Measurements from ENCODE around the gene AKAIN1. TPM values are rescaled to one million over a fixed set of nuclear protein-coding genes. Genes with fewer than 3 reads are reported as not detected.

AKAIN1 gene
- total RNA-seq (2014; rRNA removed; shearing (Covaris generic)): not detected in 2 replicates

DNA sequence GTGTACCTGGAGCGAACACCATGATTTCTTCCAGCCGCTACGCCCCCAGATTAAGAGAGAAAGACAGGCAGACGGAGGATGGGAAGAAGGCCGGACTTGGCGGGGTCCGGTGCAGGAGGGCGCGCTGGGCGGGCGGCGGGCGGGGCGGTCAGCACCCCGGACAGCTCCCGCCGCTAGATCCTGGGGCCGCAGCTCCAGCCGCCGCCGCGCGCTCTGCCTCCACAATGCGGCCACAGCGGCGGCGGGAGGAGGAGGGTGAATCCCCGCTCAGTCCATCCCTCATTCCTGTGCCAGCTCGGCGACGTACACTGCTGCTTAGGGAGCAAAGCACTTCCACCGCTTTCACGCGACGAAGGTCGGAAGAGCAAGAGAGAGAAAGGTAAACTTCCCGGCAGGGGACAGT, at the start of gene AKAIN1:
Gene AKAIN1 (minus strand): TSS at position 226 of the 403 bp plus-strand sequence. CDS start 204 bp downstream, at position 22.
- no peak for DNase-seq (ENCODE audit: low read depth)

DNA sequence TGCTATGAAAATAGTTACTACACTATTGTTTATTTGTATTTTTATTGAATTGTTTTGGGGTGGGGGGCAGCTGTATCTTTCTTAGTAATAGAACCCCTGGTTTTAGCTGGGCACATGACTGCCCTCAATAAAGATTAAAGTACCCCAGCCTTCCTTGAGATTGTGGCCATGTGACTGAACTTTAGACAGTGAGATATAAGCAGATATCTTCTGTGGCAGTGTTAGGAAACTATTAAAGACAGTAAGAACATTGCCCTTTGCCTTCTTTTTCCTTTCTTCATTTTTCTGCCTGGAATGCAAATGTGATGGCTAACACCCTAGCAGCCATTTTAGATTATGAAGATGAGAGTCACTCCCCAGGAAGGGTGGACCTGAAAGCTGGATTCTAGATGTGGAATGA, 47.9 kb upstream of the AKAIN1 start:
- DNase-seq (ENCODE audit: low read depth): no peak

DNA sequence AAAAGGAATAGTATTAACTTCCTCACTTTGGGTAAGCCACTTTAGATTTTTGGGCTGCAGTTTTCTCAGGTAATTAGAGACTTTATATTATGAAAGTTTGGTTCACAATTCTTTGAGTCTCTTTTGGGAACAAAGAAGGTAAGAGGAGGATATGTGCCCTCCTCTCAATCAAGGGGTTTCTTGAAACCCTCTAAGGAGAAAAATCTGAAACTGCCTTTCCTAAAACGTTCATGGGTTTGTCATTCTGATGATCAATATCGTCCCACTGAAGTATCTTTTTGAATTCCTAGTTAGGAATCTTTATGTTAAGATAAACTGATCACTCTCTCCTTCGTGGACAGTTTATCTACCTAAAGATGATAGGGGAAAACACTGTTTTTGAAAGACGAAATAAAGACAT, 42.4 kb upstream of the AKAIN1 start:
- no peak for DNase-seq (ENCODE audit: low read depth)

- DNase-seq (ENCODE audit: low read depth): peak; percentile 40
These were observed 41.4 kb upstream of the AKAIN1 start for GRCh38 chr18:5238371-5238976.

DNA sequence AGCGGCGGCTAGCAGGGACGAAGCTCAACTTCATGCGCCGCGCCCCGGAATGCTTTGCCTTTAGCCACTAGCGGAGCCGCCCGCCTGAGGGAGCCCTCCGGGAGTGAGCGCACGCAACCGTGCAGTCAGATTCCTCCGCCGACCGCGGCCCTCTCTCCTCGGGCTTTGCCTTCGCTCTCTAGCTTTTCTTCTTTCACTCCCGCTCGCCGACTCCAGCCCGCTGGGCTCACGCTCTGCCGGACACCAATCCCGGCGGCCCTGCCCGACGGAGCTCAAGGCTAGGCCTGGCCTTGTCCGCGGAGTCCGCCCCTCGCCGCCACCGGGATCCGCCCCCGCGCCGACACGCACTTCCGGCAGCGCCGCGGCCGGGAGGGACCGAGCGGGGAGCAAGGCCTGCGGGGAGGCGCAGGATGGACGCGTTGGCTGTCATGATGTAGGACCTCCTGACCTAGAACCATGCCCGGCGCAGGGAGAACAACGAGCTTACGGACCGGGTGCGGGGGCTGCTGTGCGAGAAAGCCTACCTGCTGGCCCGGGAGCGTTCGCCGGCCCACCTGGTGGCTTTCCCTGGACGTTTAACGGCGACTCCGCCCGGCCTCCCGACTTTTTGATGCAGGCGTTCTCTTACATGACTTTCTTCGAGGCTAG, 40.8 kb upstream of the AKAIN1 start:
- DNase-seq (ENCODE audit: low read depth): peak; percentile 84

DNA sequence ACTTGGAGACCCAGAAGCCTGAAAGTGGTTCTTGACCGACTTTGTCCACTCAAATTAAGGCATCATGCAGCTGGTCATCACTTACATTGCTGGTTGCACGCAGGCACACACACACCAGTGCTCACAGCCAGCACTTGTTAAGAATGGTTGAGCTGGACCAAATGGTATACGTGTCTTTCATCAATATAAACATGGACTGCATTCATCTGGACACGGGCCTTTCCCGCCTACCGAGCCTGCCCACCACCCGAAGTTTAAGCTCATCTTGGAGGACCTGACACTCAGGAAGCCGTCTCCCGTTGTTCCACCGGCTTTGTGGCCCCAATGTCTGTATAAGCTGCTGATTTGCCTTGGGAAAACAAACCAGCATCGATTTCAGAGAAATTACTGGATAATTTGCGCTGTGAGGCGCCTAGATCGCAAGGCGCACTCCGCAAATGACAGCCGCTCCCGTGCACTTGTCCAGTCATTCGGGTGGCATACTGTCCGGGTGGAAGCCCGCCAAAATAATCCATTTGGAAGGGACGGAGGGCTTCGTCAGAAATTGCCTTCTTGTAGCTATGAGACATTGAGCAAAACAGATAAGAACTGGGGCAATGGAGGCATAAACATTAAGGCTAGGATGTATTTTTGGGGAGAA, 40.1 kb upstream of the AKAIN1 start:
- peak; percentile 2 for DNase-seq (ENCODE audit: low read depth)

DNA sequence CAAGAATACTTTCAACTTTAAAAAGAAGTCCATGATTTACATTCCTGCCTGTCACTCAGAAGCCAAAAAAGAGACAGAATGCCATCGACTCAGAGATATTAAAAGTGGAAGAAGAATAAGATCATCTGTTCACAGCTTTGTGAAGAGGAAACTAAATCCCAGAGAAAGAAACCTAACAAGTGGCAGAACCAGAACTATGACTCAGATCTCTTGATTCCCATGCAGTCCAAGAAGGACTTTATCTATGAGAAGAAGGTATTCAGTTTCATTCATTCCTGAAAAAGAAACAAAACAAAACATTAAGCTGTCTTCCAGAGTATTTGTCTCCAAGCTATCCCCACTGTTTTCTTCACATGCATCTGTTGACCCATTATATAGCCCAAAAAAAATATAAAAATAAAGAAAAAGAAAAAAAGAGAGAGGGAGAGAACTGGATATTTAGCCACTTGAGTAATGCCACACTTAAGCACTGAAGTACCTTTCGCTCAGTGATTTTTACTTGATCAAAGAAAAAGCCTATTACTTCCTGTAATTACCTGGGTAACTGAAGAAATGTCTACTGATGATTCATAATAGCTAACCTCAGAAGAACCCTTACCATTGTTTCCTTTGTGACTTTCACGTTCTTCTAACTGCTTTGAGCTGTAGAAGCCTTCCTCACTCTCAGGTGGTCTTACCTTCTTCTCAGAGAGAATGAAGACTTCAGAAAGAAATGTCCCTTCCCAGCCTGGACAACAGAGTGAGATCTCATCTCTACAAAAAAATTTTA, 17.7 kb upstream of the AKAIN1 start:
- DNase-seq (ENCODE audit: low read depth): no peak

DNA sequence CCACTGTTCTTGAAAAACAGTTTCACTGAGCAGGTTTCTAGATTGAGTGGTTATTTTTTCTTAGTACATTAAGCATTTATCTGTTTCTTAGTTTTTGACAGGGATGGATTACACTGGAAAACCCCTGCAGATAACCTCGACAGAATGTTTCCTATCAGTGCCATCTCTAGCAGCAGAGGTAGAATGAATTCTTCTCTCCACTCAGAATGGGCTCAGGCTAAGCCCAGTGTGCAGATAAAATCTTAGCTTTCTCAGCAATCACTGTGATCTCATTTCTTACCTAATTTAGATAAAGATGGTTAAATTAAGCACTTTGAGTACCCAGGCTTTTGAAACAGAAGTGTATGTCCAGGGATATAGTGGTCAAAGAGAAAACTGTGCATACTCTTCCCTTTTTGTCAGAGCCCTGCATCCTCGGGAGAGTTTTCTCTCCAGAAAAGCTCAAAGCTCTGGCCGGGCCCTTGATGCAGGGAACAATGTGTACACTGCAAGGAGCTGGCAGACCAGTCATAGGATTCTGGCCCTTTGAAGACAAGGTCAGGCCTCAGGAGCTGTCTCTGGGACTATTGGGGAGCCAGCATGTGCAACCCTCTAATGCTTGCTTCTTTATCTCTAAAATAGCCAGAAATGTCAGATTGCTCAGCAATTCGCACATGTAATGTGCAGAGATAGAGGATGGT, 10.6 kb upstream of the AKAIN1 start:
- no peak for DNase-seq (ENCODE audit: low read depth)

DNA sequence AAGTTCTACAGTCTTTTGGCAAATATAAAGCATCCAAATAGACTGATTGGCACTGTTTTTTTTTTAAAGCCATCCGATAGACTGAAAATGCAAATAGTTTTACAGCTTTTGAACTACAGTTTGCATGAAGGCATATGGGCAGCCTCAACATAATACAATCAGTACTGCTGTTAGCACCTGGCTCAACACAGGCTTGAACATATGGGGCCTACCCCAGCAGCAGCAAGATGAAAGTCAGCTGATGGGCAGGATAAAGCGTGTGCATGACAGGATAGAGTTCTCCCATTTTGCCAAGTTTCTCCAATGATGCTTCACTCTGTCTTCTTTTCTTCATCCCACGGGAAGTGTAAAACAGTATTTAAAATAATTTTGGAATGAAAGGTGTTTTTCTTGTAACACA, 1.3 kb upstream of the AKAIN1 start:
- DNase-seq (ENCODE audit: low read depth): no peak

DNA sequence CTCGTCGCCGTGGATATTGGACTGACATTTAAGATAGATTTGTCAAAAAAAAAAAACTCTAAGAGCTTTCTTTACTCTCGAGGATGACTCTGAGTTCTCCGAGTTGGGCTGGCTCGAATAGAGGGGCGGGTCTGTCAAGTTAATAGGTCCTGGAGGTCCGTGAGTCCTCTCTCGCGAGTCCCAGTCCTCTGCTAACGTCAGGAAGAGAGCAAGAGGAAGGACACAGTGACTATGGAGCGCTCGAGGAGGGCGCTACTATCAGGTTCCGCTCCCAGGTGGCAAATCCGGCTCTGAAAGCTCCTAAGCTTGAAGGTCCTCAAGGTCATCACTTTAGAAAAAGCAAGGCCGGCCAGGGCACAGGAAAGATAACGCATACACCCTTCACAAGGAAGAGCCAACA, 404 bp upstream of the AKAIN1 start:
- no peak for DNase-seq (ENCODE audit: low read depth)

GRCh38 chr18:5196253-5197031, 615 bp downstream of the AKAIN1 start:
- DNase-seq (ENCODE audit: low read depth): no peak

GRCh38 chr18:5195656-5196055, 1.4 kb downstream of the AKAIN1 start:
- DNase-seq (ENCODE audit: low read depth): no peak

DNA sequence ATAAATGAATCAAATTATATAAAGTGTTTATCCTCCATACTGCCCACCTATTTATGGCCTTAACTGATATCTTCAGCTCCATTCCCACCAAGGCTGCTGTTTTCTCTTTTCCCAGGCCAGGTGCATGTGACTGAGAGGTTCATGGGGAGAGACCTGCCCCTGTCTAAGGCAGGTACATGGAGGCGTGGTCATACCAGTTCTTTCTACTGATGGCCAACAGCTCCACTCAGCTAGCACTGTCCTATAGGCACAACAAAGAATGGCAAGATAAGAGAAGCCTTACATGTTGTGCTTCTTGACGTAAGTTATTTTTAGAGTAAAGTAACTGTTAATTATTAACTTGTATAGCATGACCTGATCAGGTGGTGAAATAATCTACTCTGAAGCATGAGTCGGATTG, 16.8 kb downstream of the AKAIN1 start:
- no peak for DNase-seq (ENCODE audit: low read depth)

- DNase-seq (ENCODE audit: low read depth): no peak
These were observed 18.5 kb downstream of the AKAIN1 start for GRCh38 chr18:5178519-5178918.

- no peak for DNase-seq (ENCODE audit: low read depth)
These were observed 21.7 kb downstream of the AKAIN1 start for GRCh38 chr18:5175378-5175777.

- no peak for DNase-seq (ENCODE audit: low read depth)
These were observed 23.4 kb downstream of the AKAIN1 start for GRCh38 chr18:5173646-5174045.

- DNase-seq (ENCODE audit: low read depth): no peak
These were observed 23.8 kb downstream of the AKAIN1 start for GRCh38 chr18:5173236-5173635.

DNA sequence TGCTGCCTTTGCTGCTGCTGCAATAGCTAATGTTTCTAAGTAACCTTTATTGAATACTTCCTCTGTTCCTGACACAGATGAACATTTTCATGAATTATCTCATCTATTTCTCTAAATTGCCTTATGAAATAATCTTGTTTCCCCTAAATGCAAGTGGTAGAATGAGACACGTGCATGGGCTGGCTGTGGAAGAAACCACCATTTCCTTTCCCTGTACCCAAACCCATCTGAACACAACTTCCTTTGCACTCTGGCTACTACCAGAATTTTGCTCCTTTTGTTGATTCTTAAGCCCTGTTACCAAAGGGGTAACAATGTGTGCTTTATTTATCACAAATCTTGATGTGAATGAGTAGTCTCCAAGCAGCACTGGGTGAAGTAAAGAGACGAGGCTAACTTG, 29.2 kb downstream of the AKAIN1 start:
- DNase-seq (ENCODE audit: low read depth): no peak

- no peak for DNase-seq (ENCODE audit: low read depth)
These were observed 30.3 kb downstream of the AKAIN1 start for GRCh38 chr18:5166606-5167280.

DNA sequence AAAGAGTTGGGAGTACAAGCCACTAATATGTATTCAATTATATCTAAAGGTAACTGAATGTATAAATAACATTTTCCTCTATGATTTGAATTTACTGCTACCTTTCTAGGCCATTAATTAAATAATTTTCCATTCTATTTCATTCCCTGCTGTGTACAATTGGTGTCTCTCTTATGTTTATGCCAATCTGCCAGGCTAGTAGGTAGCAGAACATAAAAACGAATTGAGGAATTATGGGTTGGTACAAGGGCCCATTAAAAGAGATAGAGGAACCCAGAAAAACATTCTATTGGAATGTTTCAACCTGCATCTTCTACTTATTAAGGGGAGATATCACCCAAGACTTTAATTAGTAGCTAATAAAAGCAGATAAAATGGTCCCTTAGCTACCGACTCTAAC, 32.2 kb downstream of the AKAIN1 start:
- DNase-seq (ENCODE audit: low read depth): no peak

DNA sequence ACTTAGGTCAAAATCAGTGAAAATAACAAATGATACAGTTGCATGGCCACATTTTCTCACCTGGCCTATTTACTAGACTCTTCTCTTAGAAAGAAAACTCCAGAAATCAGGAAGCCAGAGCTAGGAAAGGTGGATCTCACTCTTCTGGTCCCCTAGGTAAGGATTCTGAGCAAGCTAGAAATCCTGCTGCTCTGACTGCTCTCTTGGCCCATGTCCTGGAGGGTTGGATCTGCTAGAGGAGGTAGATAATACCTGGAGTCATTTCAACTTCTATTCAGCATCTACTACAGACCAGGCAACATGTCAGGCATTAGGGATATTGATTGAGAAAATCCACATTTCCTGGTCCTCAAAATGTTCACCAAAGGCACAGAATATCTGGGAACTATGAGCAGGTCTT, 34.9 kb downstream of the AKAIN1 start:
- no peak for DNase-seq (ENCODE audit: low read depth)

Data from M059J (cell line).